ENCODE results near the gene SCYL3.

Gene SCYL3, protein sequence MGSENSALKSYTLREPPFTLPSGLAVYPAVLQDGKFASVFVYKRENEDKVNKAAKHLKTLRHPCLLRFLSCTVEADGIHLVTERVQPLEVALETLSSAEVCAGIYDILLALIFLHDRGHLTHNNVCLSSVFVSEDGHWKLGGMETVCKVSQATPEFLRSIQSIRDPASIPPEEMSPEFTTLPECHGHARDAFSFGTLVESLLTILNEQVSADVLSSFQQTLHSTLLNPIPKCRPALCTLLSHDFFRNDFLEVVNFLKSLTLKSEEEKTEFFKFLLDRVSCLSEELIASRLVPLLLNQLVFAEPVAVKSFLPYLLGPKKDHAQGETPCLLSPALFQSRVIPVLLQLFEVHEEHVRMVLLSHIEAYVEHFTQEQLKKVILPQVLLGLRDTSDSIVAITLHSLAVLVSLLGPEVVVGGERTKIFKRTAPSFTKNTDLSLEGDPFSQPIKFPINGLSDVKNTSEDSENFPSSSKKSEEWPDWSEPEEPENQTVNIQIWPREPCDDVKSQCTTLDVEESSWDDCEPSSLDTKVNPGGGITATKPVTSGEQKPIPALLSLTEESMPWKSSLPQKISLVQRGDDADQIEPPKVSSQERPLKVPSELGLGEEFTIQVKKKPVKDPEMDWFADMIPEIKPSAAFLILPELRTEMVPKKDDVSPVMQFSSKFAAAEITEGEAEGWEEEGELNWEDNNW

GRCh38 chr1:169893645-169894423, at the start of gene SCYL3:
TSS of gene SCYL3 (minus strand) at chr1:169893896. CDS start at chr1:169888840, 5,056 bp downstream.
- DNase-seq (ENCODE audit: low read depth): peak; percentile 99
- H3K4me3 ChIP-seq (replicated peaks; ENCODE audit: low read depth, low read length): peak within 1 kb of the TSS; percentile 73
- TF ChIP-seq CTCF (IDR thresholded peaks at IDR 0.05; ENCODE audit: low read length, missing control alignments): no peak

DNA sequence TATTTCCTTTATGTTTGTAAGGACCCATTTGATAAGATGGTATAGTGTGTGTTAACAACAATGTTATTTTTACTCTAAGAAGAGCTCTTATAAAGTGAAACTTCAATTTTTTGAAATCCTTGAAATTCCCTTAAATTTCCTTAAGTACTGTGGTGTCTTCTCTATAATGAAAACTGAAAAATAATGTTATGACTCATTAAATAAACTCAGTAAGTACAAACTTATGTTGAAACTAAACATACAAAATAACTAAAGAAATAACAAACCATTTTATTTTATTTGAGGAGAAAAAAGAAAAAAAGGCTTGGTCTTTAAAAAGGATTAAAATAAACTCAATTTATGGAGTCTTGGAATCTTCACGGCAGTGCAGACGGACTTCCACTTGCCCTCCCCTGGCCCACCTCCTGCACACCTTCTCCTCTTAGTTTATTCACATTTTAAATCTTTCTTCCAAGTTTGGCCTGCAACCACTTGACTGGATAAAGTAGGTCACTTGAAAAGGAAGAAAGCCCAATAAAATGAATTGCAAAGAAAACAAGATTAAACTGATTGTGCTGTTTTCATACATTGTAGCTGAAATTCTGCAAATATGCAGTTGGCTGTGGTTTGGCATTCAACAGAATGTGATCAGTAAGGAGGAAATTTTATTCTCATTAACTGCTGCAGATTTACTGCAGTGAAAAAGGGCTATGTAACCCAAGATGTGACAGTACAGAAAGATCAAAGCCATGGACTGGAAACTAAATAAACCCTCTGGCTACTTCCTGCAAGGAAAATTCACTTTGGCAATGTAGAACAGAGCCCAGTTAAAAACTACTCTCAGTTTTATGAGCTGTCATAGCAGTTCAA, 48.5 kb upstream of the SCYL3 start:
- peak; percentile 21 for DNase-seq (ENCODE audit: low read depth)
- H3K4me3 ChIP-seq (replicated peaks; ENCODE audit: low read depth, low read length): no peak overlapping the region
- TF ChIP-seq CTCF (IDR thresholded peaks at IDR 0.05; ENCODE audit: low read length, missing control alignments): no peak

GRCh38 chr1:169933984-169934725, 40.5 kb upstream of the SCYL3 start:
- DNase-seq (ENCODE audit: low read depth): peak; percentile 60
- H3K4me3 ChIP-seq (replicated peaks; ENCODE audit: low read depth, low read length): no peak overlapping the region
- no peak for TF ChIP-seq CTCF (IDR thresholded peaks at IDR 0.05; ENCODE audit: low read length, missing control alignments)

DNA sequence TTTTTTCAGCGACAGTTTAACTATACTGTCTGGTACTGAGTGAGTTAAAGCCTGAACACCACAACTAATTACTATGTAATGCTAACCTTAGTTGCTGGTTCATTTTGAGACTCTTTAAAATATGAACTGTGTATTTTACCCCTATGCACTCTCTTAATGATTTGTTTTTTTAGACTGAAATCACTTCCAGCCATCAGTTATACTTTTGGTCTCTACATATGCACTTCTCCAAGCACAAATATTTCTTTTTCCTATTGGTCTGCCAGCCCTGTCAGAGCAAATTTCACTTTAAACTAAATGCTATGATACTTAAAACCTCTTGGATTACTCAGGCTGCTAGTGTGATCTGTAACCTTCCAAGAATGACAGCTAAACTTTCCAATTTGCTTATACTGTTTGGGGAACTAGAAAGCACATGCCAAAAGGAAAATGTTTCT, 38.1 kb upstream of the SCYL3 start:
- H3K4me3 ChIP-seq (replicated peaks; ENCODE audit: low read depth, low read length): no peak overlapping the region
- no peak for TF ChIP-seq CTCF (IDR thresholded peaks at IDR 0.05; ENCODE audit: low read length, missing control alignments)
- no peak for DNase-seq (ENCODE audit: low read depth)

- no peak for DNase-seq (ENCODE audit: low read depth)
- no peak for TF ChIP-seq CTCF (IDR thresholded peaks at IDR 0.05; ENCODE audit: low read length, missing control alignments)
- H3K4me3 ChIP-seq (replicated peaks; ENCODE audit: low read depth, low read length): no peak overlapping the region
These were observed 35.5 kb upstream of the SCYL3 start for GRCh38 chr1:169929210-169929526.

Measured in fibroblast of pulmonary artery (primary cell).